ENCODE data around the gene PKD2L1.
A peak's percentile ranks its signal among the peaks of the same experiment; 100 is the strongest.

PKD2L1 gene

GRCh38 chr10:100346765-100347567, 16.9 kb upstream of the PKD2L1 start, which contains the start of gene SCD:
Gene SCD (plus strand): TSS chr10:100347233. CDS start chr10:100347505, 272 bp downstream.
- peak within 1 kb of the TSS; percentile 88 for H3K4me3 ChIP-seq (ENCODE audit: low read depth, low read length)

GRCh38 chr10:100346351-100346764, 16.3 kb upstream of the PKD2L1 start:
- DNase-seq (ENCODE audit: low read depth), result no peak
- in situ Hi-C loops (cut with HindIII; ENCODE audit: low sequenced_read_pairs), result loop anchor here (25.0 kb wide), 1 partner anchor 541 kb away; no protein-coding TSS in a partner anchor
- TF ChIP-seq CTCF (IDR thresholded peaks at IDR 0.05; ENCODE audit: low read depth, low read length, missing control alignments), result no peak
- peak overlapping the region; percentile 88 for H3K4me3 ChIP-seq (ENCODE audit: low read depth, low read length)

More at GRCh38 chr10:100346765-100347567, 16.9 kb upstream of the PKD2L1 start, which contains the start of gene SCD:
- peak; percentile 70 for DNase-seq (ENCODE audit: low read depth)
- no peak for TF ChIP-seq CTCF (IDR thresholded peaks at IDR 0.05; ENCODE audit: low read depth, low read length, missing control alignments)
- in situ Hi-C loops (cut with HindIII; ENCODE audit: low sequenced_read_pairs), result loop anchor here (25.0 kb wide), 1 partner anchor 540 kb away; no protein-coding TSS in a partner anchor

- DNase-seq (ENCODE audit: low read depth), result peak; percentile 46
- TF ChIP-seq CTCF (IDR thresholded peaks at IDR 0.05; ENCODE audit: low read depth, low read length, missing control alignments), result no peak
- in situ Hi-C loops (cut with HindIII; ENCODE audit: low sequenced_read_pairs), result loop anchor here (25.0 kb wide), 1 partner anchor 542 kb away; no protein-coding TSS in a partner anchor
- peak overlapping the region; percentile 88 for H3K4me3 ChIP-seq (ENCODE audit: low read depth, low read length)
These were observed 15.7 kb upstream of the PKD2L1 start for GRCh38 chr10:100345570-100346330.

- H3K4me3 ChIP-seq (ENCODE audit: low read depth, low read length), result no peak overlapping the region
- in situ Hi-C loops (cut with HindIII; ENCODE audit: low sequenced_read_pairs), result loop anchor here (5.0 to 25.0 kb wide), 2 partner anchors 88 to 543 kb away; no protein-coding TSS in a partner anchor
- DNase-seq (ENCODE audit: low read depth), result no peak
- no peak for TF ChIP-seq CTCF (IDR thresholded peaks at IDR 0.05; ENCODE audit: low read depth, low read length, missing control alignments)
These were observed 14.3 kb upstream of the PKD2L1 start for GRCh38 chr10:100344241-100344788.

- no peak for DNase-seq (ENCODE audit: low read depth)
- no peak overlapping the region for H3K4me3 ChIP-seq (ENCODE audit: low read depth, low read length)
- in situ Hi-C loops (cut with HindIII; ENCODE audit: low sequenced_read_pairs), result loop anchor here (5.0 to 25.0 kb wide), 2 partner anchors 90 to 545 kb away; no protein-coding TSS in a partner anchor
- TF ChIP-seq CTCF (IDR thresholded peaks at IDR 0.05; ENCODE audit: low read depth, low read length, missing control alignments), result no peak
These were observed 12.6 kb upstream of the PKD2L1 start for GRCh38 chr10:100342627-100342972.
